Mammary epithelial cell (primary cell): ENCODE results near the gene PHF2.

Source experiments
- CTCF ChIP-seq, 2 donors: IDR thresholded peaks in 1 of 2; conservative IDR thresholded peaks in 1 of 2; 2 replicates each; pipeline ENCODE4 v1.5.1; 2011 to 2012; ENCODE audit warnings: inconsistent platforms in 2 of 2, low read length in 2 of 2, mild to moderate bottlenecking in 2 of 2, control low read depth in 1 of 2, low read depth in 1 of 2; ENCODE audit not compliant: insufficient read depth in 1 of 2; ENCODE audit errors: extremely low read depth in 1 of 2
- EZH2 ChIP-seq: IDR thresholded peaks from 2 replicates; pipeline ENCODE4 v1.6.1; 2012; ENCODE audit warnings: low read length, inconsistent platforms, borderline replicate concordance

GRCh38 chr9:93635186-93636107, 59.1 kb downstream of the PHF2 start:
- TF ChIP-seq CTCF (conservative IDR thresholded peaks at IDR 0.05 in 1 of 2, IDR thresholded peaks at IDR 0.05 in 1 of 2; ENCODE audit: extremely low read depth in 1 of 2, insufficient read depth in 1 of 2, low read depth in 1 of 2, low read length in 2 of 2) = no peak
- TF ChIP-seq EZH2 = no peak
